OCI-LY1 (cell line): ENCODE results near the gene FRMD4A.

ENCODE experiments used
- H2AFZ ChIP-seq: fragments of 200-600 bp; sonication (generic), shearing (Covaris generic); 2 replicates; pipeline ENCODE4 v1.6.0; 2014; ENCODE audit warnings: antibody characterized with exemption, mild to moderate bottlenecking, low read length
- H3F3A ChIP-seq: fragments of 200-600 bp; sonication (generic), shearing (Covaris generic); 2 replicates; pipeline ENCODE4 v1.6.0; 2014; ENCODE audit warnings: mild to moderate bottlenecking, antibody characterized with exemption, low read length, moderate library complexity; ENCODE audit not compliant: insufficient read depth
- H3K27ac ChIP-seq: fragments of 200-600 bp; sonication (generic); 2 replicates; pipeline ENCODE4 v1.5.1; 2014; ENCODE audit warnings: low read length, mixed run types, mild to moderate bottlenecking, low read depth; ENCODE audit not compliant: poor library complexity, severe bottlenecking
- H3K27me3 ChIP-seq: fragments of 200-600 bp; sonication (generic); 2 replicates; pipeline ENCODE4 v1.6.0; 2014; ENCODE audit warnings: antibody characterized with exemption, mild to moderate bottlenecking, low read length, moderate library complexity; ENCODE audit not compliant: insufficient read depth
- H3K36me3 ChIP-seq: fragments of 200-600 bp; sonication (generic); 2 replicates; pipeline ENCODE4 v1.6.1; 2014; ENCODE audit warnings: mild to moderate bottlenecking, antibody characterized with exemption, low read length, moderate library complexity, mixed read lengths; ENCODE audit not compliant: insufficient read depth
- H3K4me1 ChIP-seq: fragments of 200-600 bp; sonication (generic); 2 replicates; pipeline ENCODE4 v1.5.1; 2014; ENCODE audit warnings: mild to moderate bottlenecking, low read length, moderate library complexity; ENCODE audit not compliant: insufficient read depth, severe bottlenecking
- H3K4me2 ChIP-seq: fragments of 200-600 bp; sonication (generic), shearing (Covaris generic); 2 replicates; pipeline ENCODE4 v1.6.1; 2014; ENCODE audit warnings: low read length
- H3K4me3 ChIP-seq: fragments of 200-600 bp; sonication (generic); 2 replicates; pipeline ENCODE4 v1.5.1; 2014; ENCODE audit warnings: low read length, low read depth, mild to moderate bottlenecking, mixed read lengths; ENCODE audit not compliant: poor library complexity, severe bottlenecking
- H3K79me2 ChIP-seq: fragments of 200-600 bp; shearing (Covaris generic); 2 replicates; pipeline ENCODE4 v1.6.1; 2016; ENCODE audit warnings: mixed run types, low read length, mixed read lengths; ENCODE audit not compliant: insufficient read depth
- H3K9ac ChIP-seq: fragments of 200-600 bp; sonication (generic), shearing (Covaris generic); 2 replicates; pipeline ENCODE4 v1.6.1; 2014; ENCODE audit warnings: mild to moderate bottlenecking, low read length, mixed read lengths
- H3K9me2 ChIP-seq: fragments of 200-600 bp; sonication (generic), shearing (Covaris generic); 2 replicates; pipeline ENCODE4 v1.6.1; 2014; ENCODE audit warnings: low read depth, mild to moderate bottlenecking, low read length, mixed read lengths
- H3K9me3 ChIP-seq: fragments of 200-600 bp; shearing (Covaris generic); 2 replicates; pipeline ENCODE4 v1.6.1; 2014; ENCODE audit warnings: low read length, mixed read lengths
- H4K20me1 ChIP-seq: fragments of 200-600 bp; sonication (generic), shearing (Covaris generic); 2 replicates; pipeline ENCODE4 v1.6.0; 2016; ENCODE audit warnings: mild to moderate bottlenecking, low read length; ENCODE audit not compliant: insufficient read depth
- EZH2 ChIP-seq: fragments of 200-600 bp; sonication (generic), shearing (Covaris generic); IDR thresholded peaks from 2 replicates; pipeline ENCODE4 v1.8.0; 2017; ENCODE audit warnings: borderline replicate concordance, mixed run types, mild to moderate bottlenecking, antibody characterized with exemption, low read length, moderate library complexity, mixed read lengths
- TF ChIP-seq, protein P1 (sequence below): fragments of 200-600 bp; sonication (generic), shearing (Covaris generic); IDR thresholded peaks from 2 replicates; pipeline ENCODE4 v1.5.1; 2017; ENCODE audit warnings: mild to moderate bottlenecking, antibody characterized with exemption, low read length, moderate library complexity, mixed read lengths

FRMD4A gene

DNA sequence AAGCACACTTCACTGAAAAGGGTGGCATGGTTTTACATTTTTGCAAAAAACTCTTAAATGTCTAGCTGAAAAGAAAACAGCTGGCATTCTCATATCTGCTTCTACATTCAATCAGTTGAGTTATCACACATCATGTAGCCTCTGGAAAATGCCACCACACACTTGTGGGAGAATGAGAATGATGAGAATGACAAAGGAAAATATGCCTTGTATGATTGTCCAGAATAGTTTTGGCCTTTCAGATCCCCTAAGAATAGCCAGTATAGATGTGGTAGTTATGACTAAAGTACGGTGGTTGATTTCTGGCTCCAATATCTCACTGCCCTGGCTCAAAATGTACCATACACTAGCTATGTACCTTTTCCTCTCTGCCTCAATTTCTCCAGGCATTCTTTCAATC is 30.2 kb upstream of the FRMD4A start:
- Histone ChIP-seq H3K9ac (no peak overlapping the region), H3K79me2 (no peaks in the 10 kb centered on the region), H3K36me3 (no peaks in the 10 kb centered on the region), H3F3A (no peaks in the 10 kb centered on the region), H3K27me3 (peaks cover 5% of the 10 kb centered on the region; the same call in 1 of the 2 replicates), H3K4me3 (no peak overlapping the region), H3K9me3 (no peaks in the 10 kb centered on the region), H3K9me2 (no peaks in the 10 kb centered on the region), H3K4me1 (no peaks in the 10 kb centered on the region), H3K4me2 (no peak overlapping the region), H3K27ac (no peak overlapping the region), H2AFZ (no peak overlapping the region), H4K20me1 (no peaks in the 10 kb centered on the region)
- TF ChIP-seq, protein P1, sequence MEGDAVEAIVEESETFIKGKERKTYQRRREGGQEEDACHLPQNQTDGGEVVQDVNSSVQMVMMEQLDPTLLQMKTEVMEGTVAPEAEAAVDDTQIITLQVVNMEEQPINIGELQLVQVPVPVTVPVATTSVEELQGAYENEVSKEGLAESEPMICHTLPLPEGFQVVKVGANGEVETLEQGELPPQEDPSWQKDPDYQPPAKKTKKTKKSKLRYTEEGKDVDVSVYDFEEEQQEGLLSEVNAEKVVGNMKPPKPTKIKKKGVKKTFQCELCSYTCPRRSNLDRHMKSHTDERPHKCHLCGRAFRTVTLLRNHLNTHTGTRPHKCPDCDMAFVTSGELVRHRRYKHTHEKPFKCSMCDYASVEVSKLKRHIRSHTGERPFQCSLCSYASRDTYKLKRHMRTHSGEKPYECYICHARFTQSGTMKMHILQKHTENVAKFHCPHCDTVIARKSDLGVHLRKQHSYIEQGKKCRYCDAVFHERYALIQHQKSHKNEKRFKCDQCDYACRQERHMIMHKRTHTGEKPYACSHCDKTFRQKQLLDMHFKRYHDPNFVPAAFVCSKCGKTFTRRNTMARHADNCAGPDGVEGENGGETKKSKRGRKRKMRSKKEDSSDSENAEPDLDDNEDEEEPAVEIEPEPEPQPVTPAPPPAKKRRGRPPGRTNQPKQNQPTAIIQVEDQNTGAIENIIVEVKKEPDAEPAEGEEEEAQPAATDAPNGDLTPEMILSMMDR = no peak
- TF ChIP-seq EZH2 = no peak

GRCh38 chr10:14360515-14360914 is 29.8 kb upstream of the FRMD4A start:
- H4K20me1 ChIP-seq = no peaks in the 10 kb centered on the region
- H3K36me3 ChIP-seq = no peaks in the 10 kb centered on the region
- no peak overlapping the region for H3K4me3 ChIP-seq
- no peaks in the 10 kb centered on the region for H3K79me2 ChIP-seq
- H3F3A ChIP-seq = no peaks in the 10 kb centered on the region
- H3K27me3 ChIP-seq = peaks cover 5% of the 10 kb centered on the region; the same call in 1 of the 2 replicates
- H2AFZ ChIP-seq = no peak overlapping the region
- H3K9me2 ChIP-seq = no peaks in the 10 kb centered on the region
- no peak overlapping the region for H3K9ac ChIP-seq
- no peak for TF ChIP-seq EZH2
- TF ChIP-seq, protein P1 = no peak
- no peaks in the 10 kb centered on the region for H3K9me3 ChIP-seq
- no peak overlapping the region for H3K4me2 ChIP-seq
- no peaks in the 10 kb centered on the region for H3K4me1 ChIP-seq
- no peak overlapping the region for H3K27ac ChIP-seq

- Histone ChIP-seq H3K27me3 (no peaks in the 10 kb centered on the region; the same call in 1 of the 2 replicates), H3F3A (no peaks in the 10 kb centered on the region), H4K20me1 (no peaks in the 10 kb centered on the region), H3K4me1 (no peaks in the 10 kb centered on the region), H3K9me3 (no peaks in the 10 kb centered on the region), H3K4me2 (no peak overlapping the region), H2AFZ (no peak overlapping the region), H3K9ac (no peak overlapping the region), H3K36me3 (no peaks in the 10 kb centered on the region), H3K4me3 (no peak overlapping the region), H3K27ac (no peak overlapping the region), H3K9me2 (no peaks in the 10 kb centered on the region), H3K79me2 (no peaks in the 10 kb centered on the region)
- TF ChIP-seq, protein P1 = no peak
- TF ChIP-seq EZH2 = no peak
Measured at GRCh38 chr10:14358886-14359573, 28.3 kb upstream of the FRMD4A start.
